ENCODE results near the gene AGAP1.

GRCh38 chr2:235595422-235596010 is 101.7 kb downstream of the AGAP1 start:
- TF ChIP-seq TAF1 (IDR thresholded peaks at IDR 0.05; ENCODE audit: borderline replicate concordance, insufficient read depth, low read length) (no peak), SIN3A (IDR thresholded peaks at IDR 0.05; ENCODE audit: borderline replicate concordance, insufficient read depth, low read length) (no peak), REST (IDR thresholded peaks at IDR 0.05; ENCODE audit: insufficient read depth in 1 of 2, low read depth in 2 of 2, low read length in 2 of 2) (no peak)
